GM12874 (cell line): ENCODE measurements around the gene GRB2.

Experiments used
- TF ChIP-seq, protein P1 (sequence below): IDR thresholded peaks from 2 replicates; pipeline ENCODE4 v1.5.1; 2011; ENCODE audit warnings: low read depth, mild to moderate bottlenecking, control low read depth, low read length, moderate library complexity; ENCODE audit not compliant: insufficient read depth

GRB2 gene

DNA sequence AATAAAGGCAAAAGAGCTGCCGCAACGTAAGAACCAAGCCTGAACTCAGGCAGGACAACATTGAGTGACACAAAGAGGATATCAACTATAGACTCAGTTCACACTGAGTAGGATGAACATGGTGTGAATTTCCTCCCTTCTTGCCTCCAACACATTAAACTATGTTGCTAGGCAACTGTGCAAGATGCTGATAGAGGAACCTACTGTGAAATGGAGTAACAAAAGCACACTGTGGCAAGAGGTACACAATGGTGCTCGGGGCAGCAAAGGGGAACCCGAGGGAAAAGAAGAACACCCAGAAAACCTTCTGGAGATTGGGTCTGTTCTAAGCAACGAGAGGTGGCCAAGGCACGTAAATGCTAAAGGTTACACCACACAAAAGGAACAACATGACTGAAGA is 34.1 kb downstream of the GRB2 start:
- TF ChIP-seq, protein P1, sequence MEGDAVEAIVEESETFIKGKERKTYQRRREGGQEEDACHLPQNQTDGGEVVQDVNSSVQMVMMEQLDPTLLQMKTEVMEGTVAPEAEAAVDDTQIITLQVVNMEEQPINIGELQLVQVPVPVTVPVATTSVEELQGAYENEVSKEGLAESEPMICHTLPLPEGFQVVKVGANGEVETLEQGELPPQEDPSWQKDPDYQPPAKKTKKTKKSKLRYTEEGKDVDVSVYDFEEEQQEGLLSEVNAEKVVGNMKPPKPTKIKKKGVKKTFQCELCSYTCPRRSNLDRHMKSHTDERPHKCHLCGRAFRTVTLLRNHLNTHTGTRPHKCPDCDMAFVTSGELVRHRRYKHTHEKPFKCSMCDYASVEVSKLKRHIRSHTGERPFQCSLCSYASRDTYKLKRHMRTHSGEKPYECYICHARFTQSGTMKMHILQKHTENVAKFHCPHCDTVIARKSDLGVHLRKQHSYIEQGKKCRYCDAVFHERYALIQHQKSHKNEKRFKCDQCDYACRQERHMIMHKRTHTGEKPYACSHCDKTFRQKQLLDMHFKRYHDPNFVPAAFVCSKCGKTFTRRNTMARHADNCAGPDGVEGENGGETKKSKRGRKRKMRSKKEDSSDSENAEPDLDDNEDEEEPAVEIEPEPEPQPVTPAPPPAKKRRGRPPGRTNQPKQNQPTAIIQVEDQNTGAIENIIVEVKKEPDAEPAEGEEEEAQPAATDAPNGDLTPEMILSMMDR = no peak

GRCh38 chr17:75370286-75370915 is 35.1 kb downstream of the GRB2 start:
- TF ChIP-seq, protein P1 = no peak

DNA sequence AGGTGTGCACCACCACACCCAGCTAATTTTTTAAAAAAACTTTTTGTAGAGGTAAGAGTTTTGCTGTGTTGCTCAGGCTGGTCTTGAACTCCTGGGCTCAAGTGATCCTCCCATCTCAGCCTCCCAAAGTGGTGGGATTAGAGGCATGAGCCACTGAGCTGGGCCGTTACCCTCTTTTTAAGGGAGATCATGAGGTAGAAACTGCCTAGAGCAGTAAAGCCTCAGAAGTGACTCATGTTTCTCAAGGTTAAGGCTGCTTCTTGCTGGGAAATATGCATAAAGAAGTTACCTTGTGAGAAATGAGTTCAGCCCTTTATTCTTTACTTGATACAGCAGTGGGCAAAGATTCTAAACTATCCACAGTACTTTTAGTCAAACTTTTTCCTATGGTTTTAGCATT is 38.2 kb downstream of the GRB2 start:
- TF ChIP-seq, protein P1 = no peak

DNA sequence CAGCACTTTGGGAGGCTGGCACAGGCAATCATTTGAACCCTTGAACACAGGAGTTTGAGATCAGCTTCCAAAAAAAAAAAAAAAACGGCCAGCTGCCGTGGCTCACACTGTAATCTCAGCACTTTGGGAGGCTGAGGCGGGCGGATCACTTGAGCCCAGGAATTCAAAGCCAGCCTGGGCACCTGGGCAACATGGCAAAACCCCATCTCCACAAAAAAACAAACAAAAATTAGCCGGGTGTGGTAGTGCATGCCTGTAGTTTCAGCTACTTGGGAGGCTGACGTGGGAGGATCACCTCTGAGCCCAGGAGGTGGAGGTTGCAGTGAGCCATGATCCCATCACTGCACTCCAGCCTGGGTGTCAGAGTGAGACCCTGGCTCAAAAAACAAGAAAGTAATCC is 39.0 kb downstream of the GRB2 start:
- TF ChIP-seq, protein P1 = no peak

GRCh38 chr17:75365931-75366275 is 39.6 kb downstream of the GRB2 start:
- TF ChIP-seq, protein P1 = no peak

DNA sequence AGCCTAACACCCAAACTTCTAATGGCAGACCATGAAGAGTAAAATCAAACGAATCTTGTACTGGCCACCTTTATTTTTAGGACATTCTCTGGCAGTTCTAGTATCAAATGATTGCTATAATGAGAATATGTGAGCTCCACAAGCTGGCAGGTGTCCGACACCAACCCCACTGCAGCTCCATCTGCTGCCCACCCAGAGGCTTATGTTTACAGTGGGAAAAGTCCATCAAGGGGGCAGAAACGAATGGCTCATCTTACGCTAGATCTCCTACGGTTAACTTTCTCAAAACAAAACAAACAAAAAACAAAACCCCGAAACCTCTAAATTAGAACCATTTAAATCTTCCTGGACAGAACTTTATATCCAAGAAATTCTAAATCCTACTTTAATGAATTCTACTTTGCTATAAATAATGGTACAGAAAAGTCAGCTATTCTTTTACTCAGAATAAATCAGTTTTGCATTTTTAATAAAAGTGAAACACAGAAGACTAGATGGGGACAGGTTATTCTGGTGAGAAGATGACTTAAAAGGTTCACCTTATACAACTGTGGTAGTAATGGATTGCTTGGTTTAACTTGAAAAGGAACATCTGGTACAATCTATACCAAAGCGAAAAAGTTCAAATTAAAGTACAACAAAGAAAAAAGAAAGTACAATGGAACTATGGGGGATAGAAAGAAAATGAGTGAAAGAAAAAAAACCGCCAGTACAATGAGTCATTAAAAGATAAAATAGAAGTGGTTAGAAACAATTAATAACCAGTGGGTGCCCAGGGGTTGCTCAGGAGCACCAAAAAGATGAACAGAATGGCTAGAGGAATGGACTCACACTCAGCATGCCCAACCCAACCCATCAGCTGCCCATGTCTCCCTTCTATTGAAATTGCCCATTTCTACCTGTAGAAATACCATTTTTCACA is 40.2 kb downstream of the GRB2 start:
- TF ChIP-seq, protein P1 = no peak

- TF ChIP-seq, protein P1 = no peak
Observed at GRCh38 chr17:75364078-75364477, 41.4 kb downstream of the GRB2 start.
